ENCODE measurements around the gene RPS6KA2. TPM values are rescaled to one million over a fixed set of nuclear protein-coding genes. Genes with fewer than 3 reads are reported as not detected.

The RPS6KA2 gene
- total and polyA plus RNA-seq, 9 donors = 24.4 to 75.5 (median 48.1) TPM

DNA sequence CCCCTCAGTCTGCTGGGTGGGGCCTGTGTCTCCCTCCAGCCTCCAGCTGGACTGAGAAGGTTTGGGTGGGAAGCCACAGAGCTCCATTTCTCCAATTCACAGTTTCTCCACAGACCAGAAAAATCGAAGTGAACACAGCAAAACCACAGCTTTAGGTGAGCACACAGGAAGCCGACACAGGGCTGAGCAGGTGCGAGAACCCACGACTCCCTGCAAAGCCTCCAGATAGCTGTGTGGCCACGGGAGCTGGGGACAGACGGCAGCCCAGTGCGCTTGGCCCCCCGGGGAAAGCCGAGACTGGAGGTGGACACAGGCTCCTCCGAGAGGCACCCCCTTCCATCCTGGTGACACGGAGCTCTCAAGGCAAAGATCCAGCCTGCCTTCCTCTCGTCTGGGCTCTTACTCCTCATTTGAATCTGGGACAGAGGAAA, 215.3 kb downstream of the RPS6KA2 start:
- Histone ChIP-seq H3K9me3 (no peaks in the 10 kb centered on the region), H3K36me3 (no peaks in the 10 kb centered on the region), H3K4me3 (no peak overlapping the region), H3K4me1 (ENCODE audit: insufficient read depth) (peaks cover 1% of the 10 kb centered on the region), H3K27me3 (no peaks in the 10 kb centered on the region), H3K27ac (no peak overlapping the region)
- DNase-seq = no peak
- 86 to 91% (median 89%) methylated on average over 12 of the region's 12 CpGs for WGBS, 3 donors
- TF ChIP-seq POLR2A (IDR thresholded peaks at IDR 0.05) (no peak), EP300 (IDR thresholded peaks at IDR 0.05) (no peak)
- TF ChIP-seq, protein P1, sequence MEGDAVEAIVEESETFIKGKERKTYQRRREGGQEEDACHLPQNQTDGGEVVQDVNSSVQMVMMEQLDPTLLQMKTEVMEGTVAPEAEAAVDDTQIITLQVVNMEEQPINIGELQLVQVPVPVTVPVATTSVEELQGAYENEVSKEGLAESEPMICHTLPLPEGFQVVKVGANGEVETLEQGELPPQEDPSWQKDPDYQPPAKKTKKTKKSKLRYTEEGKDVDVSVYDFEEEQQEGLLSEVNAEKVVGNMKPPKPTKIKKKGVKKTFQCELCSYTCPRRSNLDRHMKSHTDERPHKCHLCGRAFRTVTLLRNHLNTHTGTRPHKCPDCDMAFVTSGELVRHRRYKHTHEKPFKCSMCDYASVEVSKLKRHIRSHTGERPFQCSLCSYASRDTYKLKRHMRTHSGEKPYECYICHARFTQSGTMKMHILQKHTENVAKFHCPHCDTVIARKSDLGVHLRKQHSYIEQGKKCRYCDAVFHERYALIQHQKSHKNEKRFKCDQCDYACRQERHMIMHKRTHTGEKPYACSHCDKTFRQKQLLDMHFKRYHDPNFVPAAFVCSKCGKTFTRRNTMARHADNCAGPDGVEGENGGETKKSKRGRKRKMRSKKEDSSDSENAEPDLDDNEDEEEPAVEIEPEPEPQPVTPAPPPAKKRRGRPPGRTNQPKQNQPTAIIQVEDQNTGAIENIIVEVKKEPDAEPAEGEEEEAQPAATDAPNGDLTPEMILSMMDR (IDR thresholded peaks at IDR 0.05) = no peak
- intact Hi-C loops (cut with DNase I) = no loop called here

DNA sequence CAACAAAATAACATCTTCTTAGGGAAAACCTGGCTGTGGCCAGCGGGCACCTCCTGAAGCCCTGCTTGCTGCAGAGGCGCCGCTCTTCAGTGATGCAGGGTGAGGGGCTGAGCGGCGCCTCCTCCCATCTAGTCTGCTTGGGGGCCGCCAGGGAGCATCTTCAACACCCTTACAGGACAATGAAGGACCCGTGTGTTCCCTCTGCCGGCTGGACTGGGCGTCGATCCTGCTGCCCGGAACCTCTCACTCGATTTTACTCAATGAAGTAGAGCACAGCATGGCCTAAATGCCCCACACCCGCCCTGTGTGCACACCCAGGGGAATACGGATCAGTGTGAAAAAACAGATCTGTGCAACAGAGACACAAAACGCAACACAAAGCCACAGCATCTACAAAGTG, 215.8 kb downstream of the RPS6KA2 start:
- 82 to 83% (median 83%) methylated on average over 15 of the region's 15 CpGs for WGBS, 3 donors
- Histone ChIP-seq H3K4me3 (no peak overlapping the region), H3K9me3 (no peaks in the 10 kb centered on the region), H3K4me1 (ENCODE audit: insufficient read depth) (peaks cover 1% of the 10 kb centered on the region), H3K36me3 (no peaks in the 10 kb centered on the region), H3K27ac (no peak overlapping the region), H3K27me3 (no peaks in the 10 kb centered on the region)
- no peak for DNase-seq
- TF ChIP-seq, protein P1 (IDR thresholded peaks at IDR 0.05) = no peak
- TF ChIP-seq POLR2A (IDR thresholded peaks at IDR 0.05) = no peak
- no peak for TF ChIP-seq EP300 (IDR thresholded peaks at IDR 0.05)
- intact Hi-C loops (cut with DNase I) = no loop called here

DNA sequence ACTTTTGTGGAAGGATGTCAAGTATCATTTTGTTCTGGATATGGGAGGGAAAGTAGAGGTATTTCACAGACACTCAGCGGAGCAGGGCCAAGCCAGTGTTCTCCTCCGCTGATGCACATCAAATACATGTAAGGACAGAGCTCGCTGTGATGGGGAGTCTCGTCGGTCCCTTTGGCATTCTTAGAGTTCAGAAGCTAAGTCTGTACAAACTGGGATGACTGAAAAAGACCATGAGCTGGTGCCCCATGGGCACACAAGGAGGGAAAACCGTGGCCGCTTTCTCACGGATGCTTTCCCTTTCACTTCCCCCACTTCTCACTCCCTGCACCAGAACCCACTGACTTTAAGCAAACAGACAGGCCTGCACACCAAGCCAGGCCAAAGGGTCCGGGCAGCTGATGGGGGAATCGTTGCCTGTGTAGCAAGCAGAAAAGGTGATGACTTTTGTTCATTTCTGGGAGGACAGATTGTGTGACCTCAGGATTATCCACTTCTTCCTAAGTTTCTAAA, 216.6 kb downstream of the RPS6KA2 start:
- TF ChIP-seq POLR2A (IDR thresholded peaks at IDR 0.05) (no peak), EP300 (IDR thresholded peaks at IDR 0.05) (no peak)
- TF ChIP-seq, protein P1 (IDR thresholded peaks at IDR 0.05) = no peak
- Histone ChIP-seq H3K4me1 (ENCODE audit: insufficient read depth) (peaks cover 1% of the 10 kb centered on the region), H3K36me3 (no peaks in the 10 kb centered on the region), H3K27ac (no peak overlapping the region), H3K27me3 (no peaks in the 10 kb centered on the region), H3K4me3 (no peak overlapping the region), H3K9me3 (no peaks in the 10 kb centered on the region)
- intact Hi-C loops (cut with DNase I) = no loop called here
- no peak for DNase-seq
- 88 to 92% (median 90%) methylated on average over 10 of the region's 10 CpGs for WGBS, 3 donors

DNA sequence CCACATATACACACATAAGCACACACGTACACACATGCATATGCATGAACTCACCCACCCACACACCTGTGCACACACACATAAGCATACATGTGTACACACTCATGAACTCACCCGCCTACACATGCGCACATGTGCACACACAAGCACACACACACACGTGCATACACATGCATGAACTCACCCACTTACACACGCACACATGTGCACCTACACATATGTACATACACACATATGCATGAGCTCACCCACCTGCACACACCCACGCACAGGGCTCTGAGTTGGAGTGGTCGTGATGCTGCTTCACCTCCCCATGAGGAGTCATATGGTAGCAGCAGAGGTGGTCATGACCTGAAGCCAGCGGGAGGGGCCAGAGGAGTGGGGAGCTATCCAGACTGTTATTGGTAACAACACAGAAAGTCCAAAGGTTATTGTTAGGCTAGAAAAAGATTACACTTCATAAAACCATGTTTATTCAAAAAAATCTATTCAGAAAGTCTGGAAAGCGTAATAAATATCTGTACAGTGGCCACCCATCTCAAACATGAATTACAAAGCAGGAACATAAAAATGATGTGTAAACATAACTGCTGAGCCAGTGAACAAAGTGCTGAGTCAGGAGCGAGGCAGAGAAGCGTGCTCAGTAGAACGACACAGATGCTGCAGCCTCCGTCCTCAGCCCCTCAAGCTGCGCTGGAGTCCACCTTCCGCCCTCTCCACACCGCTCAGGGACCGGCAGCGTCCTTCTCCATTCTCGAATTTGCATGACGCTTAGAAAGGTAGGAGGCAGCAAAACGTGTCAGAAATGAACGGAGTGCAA, 217.9 kb downstream of the RPS6KA2 start:
- WGBS, 3 donors = 34 to 64% (median 47%) methylated on average over 22 of the region's 22 CpGs
- no peak overlapping the region for H3K27ac ChIP-seq
- DNase-seq = no peak
- no peak overlapping the region for H3K4me3 ChIP-seq
- H3K27me3 ChIP-seq = no peaks in the 10 kb centered on the region
- no peak for TF ChIP-seq EP300 (IDR thresholded peaks at IDR 0.05)
- TF ChIP-seq POLR2A (IDR thresholded peaks at IDR 0.05) = no peak
- TF ChIP-seq, protein P1 (IDR thresholded peaks at IDR 0.05) = no peak
- no peaks in the 10 kb centered on the region for H3K9me3 ChIP-seq
- H3K4me1 ChIP-seq (ENCODE audit: insufficient read depth) = peaks cover 1% of the 10 kb centered on the region
- H3K36me3 ChIP-seq = no peaks in the 10 kb centered on the region
- intact Hi-C loops (cut with DNase I) = loop anchor here in 3 of 4 donors (5.0 to 10.0 kb wide), 2 partner anchors 134 to 137 kb away; no protein-coding TSS in a partner anchor
